Sigmoid colon (tissue), 4 donors: ENCODE measurements around the gene DHX32.
"Not testable (repeated sequence)": the region's sequence is repeated elsewhere in the genome, so short reads cannot be mapped to it uniquely, and the experiment has no call there.

Experiments used
- CTCF ChIP-seq, 4 experiments: fragments of 450-650 bp in 3 of 4; fragments of 200-600 bp in 1 of 4; IDR thresholded peaks; one replicate each; pipeline ENCODE4 v1.5.1; 2016 to 2019; ENCODE audit warnings: antibody characterized with exemption in 4 of 4, mild to moderate bottlenecking in 3 of 4, moderate library complexity in 2 of 4
- EP300 ChIP-seq, 4 donors: sonication (generic); formaldehyde crosslinking; IDR thresholded peaks; one replicate each; pipeline ENCODE4 v1.6.1; 2017; ENCODE audit warnings: antibody characterized with exemption in 4 of 4
- POLR2A ChIP-seq, 2 donors: fragments of 450-650 bp; IDR thresholded peaks; one replicate each; pipeline ENCODE4 v1.6.1; 2016; ENCODE audit warnings: antibody characterized with exemption in 2 of 2, mild to moderate bottlenecking in 2 of 2, moderate library complexity in 2 of 2
- POLR2AphosphoS5 ChIP-seq, 4 donors: sonication (generic); formaldehyde crosslinking; IDR thresholded peaks; one replicate each; pipeline ENCODE4 v1.6.1; 2017; ENCODE audit warnings: antibody characterized with exemption in 4 of 4

- TF ChIP-seq CTCF, POLR2A, POLR2AphosphoS5, EP300 (IDR thresholded peaks at IDR 0.05): not testable (repeated sequence)
Observed at GRCh38 chr10:125921643-125922306, 40.7 kb upstream of the DHX32 start.
